ENCODE data around the gene MYCBP2. TPM values are rescaled to one million over a fixed set of nuclear protein-coding genes. Genes with fewer than 3 reads are reported as not detected.

MYCBP2 gene
- total RNA-seq, 1 donor from 2014 or later: 58.4 TPM

DNA sequence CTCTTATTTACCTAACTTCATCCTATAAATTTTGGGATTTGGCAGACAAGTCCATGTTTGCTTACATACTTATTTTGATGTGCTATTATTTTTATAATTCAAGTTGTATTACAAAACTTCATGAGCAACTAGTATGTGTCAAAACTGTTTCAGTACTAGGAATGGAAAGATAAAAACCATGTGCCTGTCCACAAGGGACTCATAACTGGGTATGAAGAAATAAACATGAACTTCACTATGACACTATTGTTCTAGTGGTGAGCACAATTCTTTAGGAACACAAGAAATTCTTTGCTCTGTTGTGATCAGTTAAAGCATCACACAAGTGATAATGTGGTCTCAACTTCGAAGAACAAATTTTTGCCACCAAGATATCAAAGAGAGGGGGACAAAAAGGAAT lies 202.5 kb downstream of the MYCBP2 start:
- no peak for DNase-seq (ENCODE audit: low spot score, unreplicated experiment)
- H3K27me3 Mint-ChIP-seq: no peaks in the 10 kb centered on the region
- peaks cover 3% of the 10 kb centered on the region for H3K9me3 Mint-ChIP-seq (ENCODE audit: low read depth)
- no peak overlapping the region for H3K4me3 Mint-ChIP-seq (ENCODE audit: low read depth)
- TF ChIP-seq, protein P1, sequence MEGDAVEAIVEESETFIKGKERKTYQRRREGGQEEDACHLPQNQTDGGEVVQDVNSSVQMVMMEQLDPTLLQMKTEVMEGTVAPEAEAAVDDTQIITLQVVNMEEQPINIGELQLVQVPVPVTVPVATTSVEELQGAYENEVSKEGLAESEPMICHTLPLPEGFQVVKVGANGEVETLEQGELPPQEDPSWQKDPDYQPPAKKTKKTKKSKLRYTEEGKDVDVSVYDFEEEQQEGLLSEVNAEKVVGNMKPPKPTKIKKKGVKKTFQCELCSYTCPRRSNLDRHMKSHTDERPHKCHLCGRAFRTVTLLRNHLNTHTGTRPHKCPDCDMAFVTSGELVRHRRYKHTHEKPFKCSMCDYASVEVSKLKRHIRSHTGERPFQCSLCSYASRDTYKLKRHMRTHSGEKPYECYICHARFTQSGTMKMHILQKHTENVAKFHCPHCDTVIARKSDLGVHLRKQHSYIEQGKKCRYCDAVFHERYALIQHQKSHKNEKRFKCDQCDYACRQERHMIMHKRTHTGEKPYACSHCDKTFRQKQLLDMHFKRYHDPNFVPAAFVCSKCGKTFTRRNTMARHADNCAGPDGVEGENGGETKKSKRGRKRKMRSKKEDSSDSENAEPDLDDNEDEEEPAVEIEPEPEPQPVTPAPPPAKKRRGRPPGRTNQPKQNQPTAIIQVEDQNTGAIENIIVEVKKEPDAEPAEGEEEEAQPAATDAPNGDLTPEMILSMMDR (IDR thresholded peaks at IDR 0.05; ENCODE audit: unreplicated experiment): no peak
- peaks cover 6% of the 10 kb centered on the region for H3K36me3 Mint-ChIP-seq (ENCODE audit: insufficient read depth)
- H3K4me1 Mint-ChIP-seq (ENCODE audit: low read depth): no peaks in the 10 kb centered on the region
- H3K27ac Mint-ChIP-seq: no peak overlapping the region

DNA sequence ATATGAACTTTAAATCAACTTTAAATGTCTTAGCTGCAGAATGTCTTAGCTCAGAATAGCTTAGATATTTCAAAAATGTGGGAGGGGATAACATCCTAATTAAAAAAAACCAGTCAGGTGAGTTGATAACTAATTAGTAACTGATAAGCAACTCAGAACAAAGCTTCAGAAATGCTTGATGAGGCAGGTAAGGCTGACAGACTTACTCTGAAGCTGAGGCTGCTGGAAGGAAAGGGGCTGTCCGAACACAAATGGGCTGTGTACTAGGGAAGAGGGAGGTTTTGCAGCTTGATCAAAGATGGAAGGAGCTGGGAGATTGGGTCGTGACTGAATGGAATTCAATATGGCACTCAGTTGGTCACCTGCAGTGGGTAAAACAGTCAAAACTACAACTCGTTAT lies 208.8 kb downstream of the MYCBP2 start:
- Mint-ChIP-seq H3K4me1 (ENCODE audit: low read depth) (peaks cover 7% of the 10 kb centered on the region), H3K4me3 (ENCODE audit: low read depth) (no peak overlapping the region), H3K27ac (no peak overlapping the region), H3K9me3 (ENCODE audit: low read depth) (peaks cover 3% of the 10 kb centered on the region), H3K36me3 (ENCODE audit: insufficient read depth) (peaks cover 11% of the 10 kb centered on the region), H3K27me3 (no peaks in the 10 kb centered on the region)
- no peak for DNase-seq (ENCODE audit: low spot score, unreplicated experiment)
- TF ChIP-seq, protein P1 (IDR thresholded peaks at IDR 0.05; ENCODE audit: unreplicated experiment): no peak

DNA sequence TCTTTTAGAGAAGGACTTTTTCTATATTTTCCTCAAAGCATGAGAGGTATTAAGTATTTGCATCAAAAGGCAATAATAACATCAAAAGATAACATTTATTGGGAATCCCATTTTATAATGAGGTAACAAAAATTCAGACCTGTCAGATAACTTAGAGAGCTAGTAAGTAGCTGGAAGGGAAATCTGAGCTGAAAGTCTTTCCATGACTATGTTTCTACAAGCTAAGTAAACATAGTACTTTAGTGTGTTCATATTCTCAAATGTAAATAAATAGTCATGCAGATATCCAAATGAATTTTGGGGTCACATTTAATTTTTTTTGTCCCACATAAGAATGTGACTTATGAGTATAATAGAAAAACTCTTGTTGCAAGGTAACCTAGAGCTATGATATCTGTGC lies 212.6 kb downstream of the MYCBP2 start:
- TF ChIP-seq, protein P1 (IDR thresholded peaks at IDR 0.05; ENCODE audit: unreplicated experiment): no peak
- Mint-ChIP-seq H3K9me3 (ENCODE audit: low read depth) (peaks cover 19% of the 10 kb centered on the region), H3K4me3 (ENCODE audit: low read depth) (no peak overlapping the region), H3K27me3 (no peaks in the 10 kb centered on the region), H3K4me1 (ENCODE audit: low read depth) (peaks cover 7% of the 10 kb centered on the region), H3K27ac (no peak overlapping the region), H3K36me3 (ENCODE audit: insufficient read depth) (peaks cover 31% of the 10 kb centered on the region)
- no peak for DNase-seq (ENCODE audit: low spot score, unreplicated experiment)

DNA sequence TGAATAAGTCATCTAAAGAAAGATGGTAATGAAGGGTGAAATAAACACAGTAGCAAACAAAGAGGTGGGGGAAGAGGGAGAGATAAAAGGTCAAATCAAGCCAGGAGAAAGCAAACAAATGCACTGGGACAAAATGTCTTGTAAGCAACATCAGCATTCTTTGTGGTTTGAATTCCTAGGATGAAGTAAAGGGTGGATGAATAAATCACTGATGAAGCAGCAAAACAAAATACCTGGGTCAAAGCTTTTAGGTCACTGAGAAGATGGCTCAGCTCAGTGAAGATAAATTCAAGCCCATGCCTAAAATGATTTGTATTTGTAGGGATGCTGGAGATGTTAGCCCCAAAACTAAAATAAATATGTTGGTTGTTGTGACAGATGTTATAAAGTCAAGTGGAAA lies 213.4 kb downstream of the MYCBP2 start:
- peaks cover 35% of the 10 kb centered on the region for H3K36me3 Mint-ChIP-seq (ENCODE audit: insufficient read depth)
- no peak for DNase-seq (ENCODE audit: low spot score, unreplicated experiment)
- no peak overlapping the region for H3K27ac Mint-ChIP-seq
- no peaks in the 10 kb centered on the region for H3K27me3 Mint-ChIP-seq
- peaks cover 19% of the 10 kb centered on the region for H3K9me3 Mint-ChIP-seq (ENCODE audit: low read depth)
- H3K4me3 Mint-ChIP-seq (ENCODE audit: low read depth): no peak overlapping the region
- H3K4me1 Mint-ChIP-seq (ENCODE audit: low read depth): peaks cover 7% of the 10 kb centered on the region
- TF ChIP-seq, protein P1 (IDR thresholded peaks at IDR 0.05; ENCODE audit: unreplicated experiment): no peak

DNA sequence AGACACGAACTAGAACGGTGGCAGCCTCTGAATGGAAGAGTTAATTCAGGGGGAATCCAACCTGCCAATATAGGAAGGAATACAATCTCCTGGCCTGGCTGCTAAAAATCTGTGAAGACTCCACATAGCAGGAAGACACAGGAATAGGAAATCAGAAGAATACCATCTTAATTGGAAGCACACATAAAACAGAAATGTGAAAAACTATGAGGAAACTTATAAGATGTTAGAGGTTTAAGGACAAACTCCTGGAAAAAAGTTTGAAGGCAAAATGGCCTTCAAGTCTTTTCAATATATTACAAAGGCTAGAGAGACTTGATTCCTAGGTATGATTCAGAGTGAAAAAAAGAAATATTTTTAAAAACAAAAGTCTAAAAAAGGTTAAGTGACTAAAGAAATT lies 221.8 kb downstream of the MYCBP2 start:
- H3K27me3 Mint-ChIP-seq: no peaks in the 10 kb centered on the region
- no peak overlapping the region for H3K27ac Mint-ChIP-seq
- H3K4me3 Mint-ChIP-seq (ENCODE audit: low read depth): no peak overlapping the region
- peaks cover 6% of the 10 kb centered on the region for H3K4me1 Mint-ChIP-seq (ENCODE audit: low read depth)
- no peak for DNase-seq (ENCODE audit: low spot score, unreplicated experiment)
- peaks cover 11% of the 10 kb centered on the region for H3K36me3 Mint-ChIP-seq (ENCODE audit: insufficient read depth)
- peaks cover 4% of the 10 kb centered on the region for H3K9me3 Mint-ChIP-seq (ENCODE audit: low read depth)
- TF ChIP-seq, protein P1 (IDR thresholded peaks at IDR 0.05; ENCODE audit: unreplicated experiment): no peak

All from progenitor cell of endocrine pancreas (in vitro differentiated cells).